Mesenchymal stem cell (in vitro differentiated cells and primary cell): ENCODE data around the gene KIAA1217.

Experiments
- DNase-seq: peaks from one replicate; pipeline ENCODE4 v3.0.0-alpha.2; 2013
- H2AFZ ChIP-seq: one replicate; pipeline ENCODE4 v1.6.1; 2013; ENCODE audit warnings: low read depth, mild to moderate bottlenecking, control low read depth, inconsistent platforms, low read length, moderate library complexity
- H2AK5ac ChIP-seq: 2 replicates; pipeline ENCODE4 v1.6.1; 2013; ENCODE audit warnings: low read length, moderate library complexity, mild to moderate bottlenecking, inconsistent platforms; ENCODE audit not compliant: severe bottlenecking
- H2BK120ac ChIP-seq: one replicate; pipeline ENCODE4 v1.6.1; 2013; ENCODE audit warnings: low read depth, mild to moderate bottlenecking, inconsistent platforms, low read length, moderate library complexity
- H2BK12ac ChIP-seq, 2 experiments: one replicate each; pipeline ENCODE4 v1.6.1; 2013; ENCODE audit warnings: inconsistent platforms in 2 of 2, low read length in 2 of 2, mild to moderate bottlenecking in 2 of 2, moderate library complexity in 2 of 2, control low read depth in 1 of 2
- H2BK15ac ChIP-seq: one replicate; pipeline ENCODE4 v1.6.1; 2013; ENCODE audit warnings: mild to moderate bottlenecking, low read depth, inconsistent platforms; ENCODE audit not compliant: poor library complexity, severe bottlenecking
- H2BK5ac ChIP-seq: 2 replicates; pipeline ENCODE4 v1.6.1; 2013; ENCODE audit warnings: low read depth, mild to moderate bottlenecking, low read length, control low read depth, inconsistent platforms; ENCODE audit not compliant: poor library complexity, severe bottlenecking
- H3K14ac ChIP-seq, 2 experiments: one replicate each; pipeline ENCODE4 v1.6.1; 2013; ENCODE audit warnings: inconsistent platforms in 2 of 2, low read length in 2 of 2, control low read depth in 1 of 2, mild to moderate bottlenecking in 1 of 2, moderate library complexity in 1 of 2
- H3K18ac ChIP-seq, 2 experiments: one replicate each; pipeline ENCODE4 v1.6.1; 2013; ENCODE audit warnings: inconsistent platforms in 2 of 2, low read length in 2 of 2, control low read depth in 1 of 2, low read depth in 1 of 2, mild to moderate bottlenecking in 1 of 2
- H3K23ac ChIP-seq, 2 experiments: one replicate each; pipeline ENCODE4 v1.6.1; 2013; ENCODE audit warnings: inconsistent platforms in 2 of 2, low read length in 2 of 2, mild to moderate bottlenecking in 2 of 2, moderate library complexity in 2 of 2, control low read depth in 1 of 2
- H3K27ac ChIP-seq: 2 replicates; pipeline ENCODE4 v1.5.1; 2013; ENCODE audit warnings: mild to moderate bottlenecking, moderate library complexity, low read length, control low read depth, inconsistent platforms; ENCODE audit not compliant: poor library complexity, severe bottlenecking
- H3K27me3 ChIP-seq, 2 experiments: 2 replicates each; pipeline versions ENCODE4 v1.6.1 to v1.7.0; 2013; ENCODE audit warnings: low read length in 2 of 2, mild to moderate bottlenecking in 2 of 2, moderate library complexity in 2 of 2, control low read depth in 1 of 2, inconsistent platforms in 1 of 2; ENCODE audit not compliant: control insufficient read depth in 1 of 2, insufficient read depth in 1 of 2
- H3K36me3 ChIP-seq, 2 experiments: 2 replicates each; pipeline versions ENCODE4 v1.6.1 to v1.7.0; 2013; ENCODE audit warnings: low read length in 2 of 2, control low read depth in 1 of 2, inconsistent platforms in 1 of 2, low read depth in 1 of 2, mild to moderate bottlenecking in 1 of 2; ENCODE audit not compliant: insufficient read depth in 2 of 2, control insufficient read depth in 1 of 2
- H3K4ac ChIP-seq, 2 experiments: one replicate each; pipeline ENCODE4 v1.6.1; 2013; ENCODE audit warnings: inconsistent platforms in 2 of 2, low read length in 2 of 2, mild to moderate bottlenecking in 2 of 2, moderate library complexity in 2 of 2, control low read depth in 1 of 2, low read depth in 1 of 2
- H3K4me1 ChIP-seq: 2 replicates; pipeline ENCODE4 v1.6.1; 2013; ENCODE audit warnings: low read depth, low read length, control low read depth; ENCODE audit not compliant: control insufficient read depth, insufficient read depth
- H3K4me2 ChIP-seq: 2 replicates; pipeline ENCODE4 v1.6.1; 2013; ENCODE audit warnings: low read length, mild to moderate bottlenecking, inconsistent platforms; ENCODE audit not compliant: poor library complexity, severe bottlenecking
- H3K4me3 ChIP-seq, 2 experiments: 2 replicates each; pipeline versions ENCODE4 v1.5.1 to v1.7.0; 2013; ENCODE audit warnings: low read length in 2 of 2, mild to moderate bottlenecking in 2 of 2, control low read depth in 1 of 2, low read depth in 1 of 2; ENCODE audit not compliant: insufficient read depth in 1 of 2
- H3K79me1 ChIP-seq: replicated peaks from 2 replicates; pipeline ENCODE4 v1.6.1; 2013; ENCODE audit warnings: mild to moderate bottlenecking, control low read depth, low read length, inconsistent platforms; ENCODE audit not compliant: poor library complexity, severe bottlenecking
- H3K9ac ChIP-seq: 2 replicates; pipeline ENCODE4 v1.7.0; 2013; ENCODE audit warnings: mild to moderate bottlenecking, low read length, moderate library complexity
- H3K9me3 ChIP-seq: 2 replicates; pipeline ENCODE4 v1.7.0; 2013; ENCODE audit warnings: mild to moderate bottlenecking, low read length; ENCODE audit not compliant: control insufficient read depth
- H4K8ac ChIP-seq: one replicate; pipeline ENCODE4 v1.6.1; 2013; ENCODE audit warnings: inconsistent platforms, mild to moderate bottlenecking, low read length, moderate library complexity
- H4K91ac ChIP-seq: one replicate; pipeline ENCODE4 v1.6.1; 2013; ENCODE audit warnings: mild to moderate bottlenecking, low read length, inconsistent platforms
- WGBS: methylation state at CpG from one replicate; pipeline ENCODE4 v1.1.7; 2013; ENCODE audit warnings: mixed read lengths; 5-methylcytosine and 5-hydroxymethylcytosine counted together

KIAA1217 gene

GRCh38 chr10:24541239-24541753, 332.4 kb downstream of the KIAA1217 start:
- Histone ChIP-seq H2BK15ac (no peak overlapping the region), H4K91ac (no peak overlapping the region), H2BK12ac (no peak overlapping the region), H3K23ac (no peak overlapping the region), H3K4me3 (no peak overlapping the region), H2BK5ac (no peak overlapping the region), H3K18ac (no peak overlapping the region), H3K9me3 (no peaks in the 10 kb centered on the region), H3K4me1 (no peaks in the 10 kb centered on the region), H3K9ac (no peak overlapping the region), H2BK120ac (no peak overlapping the region), H4K8ac (no peak overlapping the region), H3K36me3 (peaks cover 41 to 93% of the 10 kb centered on the region in 2 experiments), H3K27me3 (no peaks in the 10 kb centered on the region), H3K27ac (no peak overlapping the region), H2AK5ac (no peak overlapping the region), H3K14ac (peak overlapping the region in 1 of 2 experiments; percentile 65), H3K4ac (no peak overlapping the region), H3K4me2 (no peak overlapping the region), H3K79me1 (no peaks in the 10 kb centered on the region), H2AFZ (no peak overlapping the region)
- DNase-seq, result no peak
- WGBS, result 94% methylated on average over 8 of the region's 9 CpGs

- Histone ChIP-seq H2AFZ (no peak overlapping the region), H3K9ac (no peak overlapping the region), H2BK15ac (no peak overlapping the region), H3K14ac (no peak overlapping the region), H3K79me1 (no peaks in the 10 kb centered on the region), H4K91ac (no peak overlapping the region), H4K8ac (no peak overlapping the region), H3K4me3 (no peak overlapping the region), H2BK5ac (no peak overlapping the region), H2AK5ac (no peak overlapping the region), H3K4me1 (no peaks in the 10 kb centered on the region), H2BK12ac (no peak overlapping the region), H3K4ac (no peak overlapping the region), H3K27me3 (no peaks in the 10 kb centered on the region), H3K27ac (no peak overlapping the region), H3K4me2 (no peak overlapping the region), H3K18ac (no peak overlapping the region), H3K23ac (no peak overlapping the region), H3K36me3 (peaks cover 36 to 93% of the 10 kb centered on the region in 2 experiments), H2BK120ac (no peak overlapping the region), H3K9me3 (no peaks in the 10 kb centered on the region)
- DNase-seq, result no peak
- 97% methylated on average over 12 of the region's 14 CpGs for WGBS
These were observed 333.7 kb downstream of the KIAA1217 start for GRCh38 chr10:24542314-24543270.

GRCh38 chr10:24544776-24545175, 335.8 kb downstream of the KIAA1217 start:
- Histone ChIP-seq H2AFZ (no peak overlapping the region), H3K9me3 (no peaks in the 10 kb centered on the region), H3K23ac (no peak overlapping the region), H2BK120ac (no peak overlapping the region), H3K4me2 (no peak overlapping the region), H2BK15ac (no peak overlapping the region), H2AK5ac (no peak overlapping the region), H2BK5ac (no peak overlapping the region), H3K18ac (no peak overlapping the region), H3K14ac (no peak overlapping the region), H3K4me1 (no peaks in the 10 kb centered on the region), H4K8ac (no peak overlapping the region), H3K36me3 (peaks cover 36 to 87% of the 10 kb centered on the region in 2 experiments), H3K4ac (no peak overlapping the region), H3K9ac (no peak overlapping the region), H3K79me1 (no peaks in the 10 kb centered on the region), H4K91ac (no peak overlapping the region), H3K4me3 (no peak overlapping the region), H2BK12ac (no peak overlapping the region), H3K27me3 (no peaks in the 10 kb centered on the region), H3K27ac (no peak overlapping the region)
- WGBS, result 96% methylated on average over 9 of the region's 10 CpGs
- DNase-seq, result no peak

- WGBS, result 100% methylated on average over 1 of the region's 3 CpGs
- Histone ChIP-seq H3K4me3 (no peak overlapping the region), H2BK5ac (no peak overlapping the region), H3K4me1 (no peaks in the 10 kb centered on the region), H2BK15ac (no peak overlapping the region), H4K91ac (no peak overlapping the region), H3K4ac (no peak overlapping the region), H2AFZ (no peak overlapping the region), H3K79me1 (no peaks in the 10 kb centered on the region), H2BK12ac (no peak overlapping the region), H3K36me3 (peaks cover 33 to 81% of the 10 kb centered on the region in 2 experiments), H3K18ac (no peak overlapping the region), H4K8ac (no peak overlapping the region), H2BK120ac (no peak overlapping the region), H2AK5ac (no peak overlapping the region), H3K23ac (no peak overlapping the region), H3K27ac (no peak overlapping the region), H3K27me3 (no peaks in the 10 kb centered on the region), H3K9me3 (no peaks in the 10 kb centered on the region), H3K9ac (no peak overlapping the region), H3K14ac (no peak overlapping the region), H3K4me2 (no peak overlapping the region)
- DNase-seq, result no peak
These were observed 336.6 kb downstream of the KIAA1217 start for GRCh38 chr10:24545585-24545984.
